Effector CD4-positive, alpha-beta T cell (primary cell): ENCODE data around the gene EML3.
A peak's percentile ranks its signal among the peaks of the same experiment; 100 is the strongest.
"Not testable (repeated sequence)": the region's sequence is repeated elsewhere in the genome, so short reads cannot be mapped to it uniquely, and the experiment has no call there.

ENCODE experiments used
- DNase-seq: peaks from one replicate; pipeline ENCODE4 v3.0.0-alpha.2; 2020

The EML3 gene

DNA sequence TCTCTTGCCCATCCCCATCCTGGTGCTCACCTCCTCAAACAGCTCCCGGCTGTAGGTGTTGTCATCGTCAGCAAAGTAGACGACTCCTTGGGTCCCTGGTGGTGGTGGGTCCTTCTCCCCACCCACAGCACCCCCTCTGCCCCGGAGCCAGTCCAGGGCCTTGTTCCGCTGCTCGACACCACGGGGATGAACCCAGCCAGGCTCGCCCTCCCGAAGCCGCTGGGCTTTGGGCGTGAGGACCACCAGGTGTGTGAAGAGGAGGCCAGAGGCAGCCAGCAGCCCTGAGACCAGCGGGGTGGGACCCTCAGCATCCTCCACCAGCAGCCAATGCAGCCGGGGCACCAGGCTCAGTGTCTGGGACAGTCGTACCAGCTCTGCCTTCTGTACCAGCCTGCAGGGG, 4.4 kb upstream of the EML3 start:
- not testable (repeated sequence) for DNase-seq

- no peak for DNase-seq
These were observed 2.9 kb upstream of the EML3 start for GRCh38 chr11:62615521-62615920.

DNA sequence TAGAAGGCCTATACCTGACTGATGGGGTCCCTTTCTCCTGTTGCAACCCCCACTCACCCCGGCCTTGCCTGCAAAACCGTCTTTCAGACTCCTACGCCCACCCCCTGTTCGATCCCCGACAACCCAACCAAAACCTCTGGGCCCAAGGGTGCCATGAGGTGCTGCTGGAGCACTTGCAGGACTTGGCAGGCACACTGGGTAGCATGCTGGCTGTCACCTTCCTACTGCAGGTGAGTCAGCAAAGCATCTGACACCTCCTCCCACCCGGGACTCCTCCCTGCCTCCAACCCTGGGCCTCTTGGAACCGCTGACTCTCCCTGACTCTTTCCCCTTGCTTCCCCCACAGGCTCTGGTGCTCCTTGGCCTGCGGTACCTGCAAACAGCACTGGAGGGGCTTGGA, 1.7 kb upstream of the EML3 start:
- no peak for DNase-seq

GRCh38 chr11:62613291-62613778, 760 bp upstream of the EML3 start:
- DNase-seq: no peak

GRCh38 chr11:62611705-62612365, 740 bp downstream of the EML3 start:
- peak; percentile 22 for DNase-seq

GRCh38 chr11:62610814-62611704, 1.5 kb downstream of the EML3 start:
- no peak for DNase-seq

DNA sequence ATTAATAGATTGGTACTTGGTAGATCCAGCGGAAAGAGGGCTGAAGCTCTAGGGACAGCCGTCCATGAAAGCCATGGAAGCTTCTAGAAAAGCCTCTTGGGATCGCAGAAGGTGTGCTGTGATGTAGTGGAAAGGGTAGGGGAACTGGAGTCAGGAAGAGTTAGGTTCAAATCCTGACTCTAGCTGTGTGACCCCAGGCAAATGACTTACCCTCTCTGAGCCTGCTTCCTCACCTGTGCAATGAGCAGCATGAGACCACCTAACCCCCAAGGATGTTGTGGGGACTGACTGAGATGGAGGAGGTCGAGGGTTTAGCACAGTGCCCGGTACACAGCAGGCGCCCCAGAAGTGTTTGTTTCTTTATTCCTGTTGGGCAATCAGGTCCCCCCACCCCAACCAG, 2.2 kb downstream of the EML3 start:
- DNase-seq: no peak

DNA sequence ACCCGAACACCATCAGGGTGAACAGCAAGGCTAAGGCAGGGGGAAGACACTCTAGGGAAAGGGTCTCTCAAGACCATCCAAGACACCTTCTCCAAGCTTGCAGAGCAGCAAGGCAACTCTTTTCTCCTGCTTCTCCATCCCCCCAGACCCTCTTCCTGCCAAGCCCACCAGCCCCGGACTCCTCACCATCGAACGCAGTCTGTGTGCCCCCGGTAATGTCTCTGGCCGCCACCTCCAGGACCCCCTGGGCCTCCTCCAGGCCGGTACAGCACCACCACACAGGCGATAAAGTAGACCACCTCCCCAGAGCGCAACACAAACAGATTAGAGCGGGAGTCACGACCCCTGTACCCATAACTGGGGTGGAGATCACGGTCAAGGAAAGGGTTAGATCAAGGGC, 3.8 kb downstream of the EML3 start:
- no peak for DNase-seq

GRCh38 chr11:62607714-62608113, 4.9 kb downstream of the EML3 start:
- no peak for DNase-seq

DNA sequence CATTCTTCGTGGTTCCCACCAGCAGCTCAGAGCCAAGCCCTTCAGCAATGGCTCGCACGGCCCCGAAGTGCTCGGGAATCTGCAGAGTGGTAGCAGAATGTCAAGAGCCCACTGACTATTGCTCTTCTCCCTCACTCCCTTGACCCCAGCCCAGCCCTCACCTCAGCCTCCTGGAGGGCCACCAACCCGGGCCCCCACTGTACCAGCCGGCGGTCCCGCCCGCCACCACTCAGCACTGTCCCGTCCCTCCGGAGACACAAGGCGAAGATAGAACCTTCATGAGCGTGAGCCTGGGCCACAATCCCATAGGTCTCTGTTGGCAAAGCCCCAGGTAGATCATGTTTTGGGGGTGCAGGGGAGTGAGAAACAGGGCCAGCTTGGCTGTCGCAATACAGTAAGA, 6.7 kb downstream of the EML3 start:
- DNase-seq: no peak

- DNase-seq: no peak
These were observed 7.1 kb downstream of the EML3 start for GRCh38 chr11:62605467-62605866.

- no peak for DNase-seq
These were observed 8.0 kb downstream of the EML3 start for GRCh38 chr11:62604460-62605120.

GRCh38 chr11:62603776-62604299, 8.7 kb downstream of the EML3 start:
- DNase-seq: no peak

DNA sequence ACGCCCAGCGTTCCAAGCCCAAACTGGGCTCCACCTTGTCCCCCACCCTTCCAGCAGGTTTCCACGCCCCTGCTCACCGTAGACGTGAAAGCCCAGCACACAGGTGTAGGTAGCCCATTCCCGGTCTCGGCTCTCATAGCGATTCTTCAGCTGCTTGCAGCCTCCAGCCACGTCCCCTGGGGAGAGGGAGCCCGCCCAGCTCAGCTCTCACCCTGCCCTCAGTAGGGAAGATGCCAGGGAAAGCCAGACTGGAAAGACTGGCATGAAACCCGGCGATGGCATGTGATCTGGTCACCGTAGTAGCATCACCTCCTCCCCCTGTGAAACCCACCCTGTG, 9.5 kb downstream of the EML3 start:
- DNase-seq: no peak

- peak; percentile 15 for DNase-seq
These were observed 10.2 kb downstream of the EML3 start for GRCh38 chr11:62602141-62603071.

GRCh38 chr11:62601372-62602140, 11.0 kb downstream of the EML3 start, which contains the start of gene MTA2:
MTA2 (minus strand) TSS chr11:62601865; CDS start chr11:62601450, 415 bp downstream.
- DNase-seq: peak; percentile 99

DNA sequence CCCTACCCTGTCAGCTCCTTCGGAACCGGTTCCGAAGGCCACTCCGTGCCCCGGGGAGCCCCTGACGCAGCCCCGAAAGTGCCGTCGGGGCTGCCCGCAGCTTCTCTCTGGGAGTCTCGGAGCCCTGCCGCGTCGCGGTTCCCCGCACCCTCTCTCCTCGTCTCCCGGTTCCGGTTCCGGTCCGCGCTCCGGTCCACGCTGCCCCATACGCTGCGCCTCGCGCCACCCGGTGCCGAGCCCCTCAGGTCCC, 11.5 kb downstream of the EML3 start:
- DNase-seq: peak; percentile 44

DNA sequence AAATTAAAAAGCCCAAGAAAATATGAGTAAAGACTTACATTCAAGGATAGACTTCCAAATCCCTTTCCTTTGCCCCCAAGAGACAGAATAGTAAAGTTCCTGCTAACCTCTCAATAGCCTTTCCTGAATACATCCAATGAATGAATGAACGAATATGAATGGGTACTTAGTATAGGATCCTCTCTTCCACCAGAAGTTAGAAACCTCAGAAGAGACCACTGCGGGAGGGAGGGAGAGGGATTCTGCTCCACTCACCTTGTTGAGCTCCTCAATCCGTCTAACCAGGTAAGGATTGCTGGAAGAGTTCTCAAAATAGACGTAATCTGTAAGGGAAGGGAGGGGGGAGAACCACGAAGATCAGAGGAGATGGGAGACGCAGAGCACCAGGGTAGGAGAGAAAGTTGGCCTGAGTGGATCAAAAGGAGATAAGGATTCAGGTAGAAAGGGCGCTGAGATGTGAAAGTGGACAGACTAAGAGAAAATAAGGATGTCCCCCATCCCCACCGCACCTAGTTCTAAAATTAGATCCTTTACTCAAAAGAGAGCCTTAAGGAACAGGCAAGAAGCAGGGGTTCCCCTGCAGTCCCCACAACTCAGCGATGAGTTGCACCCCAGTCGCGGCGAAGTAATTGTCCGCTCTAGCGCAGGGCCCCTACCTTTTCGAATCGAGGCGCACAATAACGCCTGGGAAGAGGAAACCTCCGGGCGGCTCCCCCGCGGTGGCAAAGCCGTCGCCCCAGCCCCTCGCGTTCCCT, 12.0 kb downstream of the EML3 start:
- no peak for DNase-seq

- DNase-seq: no peak
These were observed 12.7 kb downstream of the EML3 start for GRCh38 chr11:62599901-62600300.

- DNase-seq: peak; percentile 94
These were observed 13.4 kb downstream of the EML3 start for GRCh38 chr11:62599069-62599696.
